Nephron (organoid): Measurements from ENCODE around the gene MUCL1.

ENCODE experiments used
- H3K27ac Mint-ChIP-seq, 3 experiments: 2 replicates each; pipeline ENCODE4 v1.8.0; 2020; ENCODE audit warnings: mixed read lengths in 3 of 3, mild to moderate bottlenecking in 2 of 3, moderate library complexity in 1 of 3
- H3K27me3 Mint-ChIP-seq: 2 replicates; pipeline ENCODE4 v1.8.0; 2021; ENCODE audit warnings: low read depth, mild to moderate bottlenecking, moderate library complexity, mixed read lengths
- H3K36me3 Mint-ChIP-seq: 2 replicates; pipeline ENCODE4 v1.8.0; 2020; ENCODE audit warnings: low read depth, mixed read lengths
- H3K4me1 Mint-ChIP-seq: 2 replicates; pipeline ENCODE4 v1.8.0; 2020; ENCODE audit warnings: mixed read lengths
- H3K4me3 Mint-ChIP-seq, 3 experiments: 2 replicates each; pipeline ENCODE4 v1.8.0; 2020; ENCODE audit warnings: mild to moderate bottlenecking in 3 of 3, mixed read lengths in 3 of 3, moderate library complexity in 2 of 3
- H3K9me3 Mint-ChIP-seq: 2 replicates; pipeline ENCODE4 v1.8.0; 2020; ENCODE audit warnings: mixed read lengths
- TF ChIP-seq, protein P1 (sequence below), 3 experiments: fragments of 200-600 bp; sonication (generic); IDR thresholded peaks; one replicate each; pipeline ENCODE4 v1.5.0; 2021; ENCODE audit warnings: antibody characterized with exemption in 3 of 3; ENCODE audit not compliant: unreplicated experiment in 3 of 3

MUCL1 gene, protein sequence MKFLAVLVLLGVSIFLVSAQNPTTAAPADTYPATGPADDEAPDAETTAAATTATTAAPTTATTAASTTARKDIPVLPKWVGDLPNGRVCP

DNA sequence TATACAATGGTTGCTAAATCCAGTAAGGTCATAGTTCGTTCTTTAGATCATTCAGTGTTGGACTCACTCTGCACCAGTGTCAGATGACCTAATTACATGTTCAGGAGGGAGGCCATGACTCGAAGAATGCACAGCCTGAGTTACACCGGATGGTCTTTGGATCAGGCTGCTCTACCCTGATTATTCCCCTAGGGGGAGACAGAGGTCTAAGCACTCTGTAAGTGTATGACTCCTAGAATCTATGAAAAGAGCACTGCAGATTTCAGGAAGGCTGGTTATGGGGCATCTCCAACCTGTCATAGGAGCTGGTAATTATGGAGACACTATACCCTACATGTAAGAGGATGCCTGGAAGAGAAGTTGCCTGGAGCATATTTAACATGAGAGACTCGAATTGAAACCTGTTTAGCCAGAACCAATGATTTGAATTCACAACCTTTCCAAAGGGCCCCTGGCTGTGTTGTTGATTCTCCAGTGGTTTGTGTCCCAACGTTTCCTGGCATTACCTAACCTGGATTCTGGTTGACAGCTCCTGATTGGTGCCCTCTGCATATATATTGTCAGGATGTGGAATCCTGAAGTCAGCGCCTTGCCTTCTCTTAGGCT, at the start of gene MUCL1:
Gene MUCL1 (plus strand): TSS at position 584 of the 606 bp plus-strand sequence. CDS start 67 bp downstream, outside the sequence.
- Mint-ChIP-seq H3K36me3 (no peaks in the 10 kb centered on the region), H3K27ac (no peak within 1 kb of the TSS), H3K4me3 (no peak within 1 kb of the TSS), H3K4me1 (no peaks in the 10 kb centered on the region), H3K27me3 (no peaks in the 10 kb centered on the region), H3K9me3 (peaks cover 4% of the 10 kb centered on the region)
- TF ChIP-seq, protein P1, sequence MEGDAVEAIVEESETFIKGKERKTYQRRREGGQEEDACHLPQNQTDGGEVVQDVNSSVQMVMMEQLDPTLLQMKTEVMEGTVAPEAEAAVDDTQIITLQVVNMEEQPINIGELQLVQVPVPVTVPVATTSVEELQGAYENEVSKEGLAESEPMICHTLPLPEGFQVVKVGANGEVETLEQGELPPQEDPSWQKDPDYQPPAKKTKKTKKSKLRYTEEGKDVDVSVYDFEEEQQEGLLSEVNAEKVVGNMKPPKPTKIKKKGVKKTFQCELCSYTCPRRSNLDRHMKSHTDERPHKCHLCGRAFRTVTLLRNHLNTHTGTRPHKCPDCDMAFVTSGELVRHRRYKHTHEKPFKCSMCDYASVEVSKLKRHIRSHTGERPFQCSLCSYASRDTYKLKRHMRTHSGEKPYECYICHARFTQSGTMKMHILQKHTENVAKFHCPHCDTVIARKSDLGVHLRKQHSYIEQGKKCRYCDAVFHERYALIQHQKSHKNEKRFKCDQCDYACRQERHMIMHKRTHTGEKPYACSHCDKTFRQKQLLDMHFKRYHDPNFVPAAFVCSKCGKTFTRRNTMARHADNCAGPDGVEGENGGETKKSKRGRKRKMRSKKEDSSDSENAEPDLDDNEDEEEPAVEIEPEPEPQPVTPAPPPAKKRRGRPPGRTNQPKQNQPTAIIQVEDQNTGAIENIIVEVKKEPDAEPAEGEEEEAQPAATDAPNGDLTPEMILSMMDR (IDR thresholded peaks at IDR 0.05; ENCODE audit: unreplicated experiment in 3 of 3), result peak; percentile 46 to 70 (median 55)

DNA sequence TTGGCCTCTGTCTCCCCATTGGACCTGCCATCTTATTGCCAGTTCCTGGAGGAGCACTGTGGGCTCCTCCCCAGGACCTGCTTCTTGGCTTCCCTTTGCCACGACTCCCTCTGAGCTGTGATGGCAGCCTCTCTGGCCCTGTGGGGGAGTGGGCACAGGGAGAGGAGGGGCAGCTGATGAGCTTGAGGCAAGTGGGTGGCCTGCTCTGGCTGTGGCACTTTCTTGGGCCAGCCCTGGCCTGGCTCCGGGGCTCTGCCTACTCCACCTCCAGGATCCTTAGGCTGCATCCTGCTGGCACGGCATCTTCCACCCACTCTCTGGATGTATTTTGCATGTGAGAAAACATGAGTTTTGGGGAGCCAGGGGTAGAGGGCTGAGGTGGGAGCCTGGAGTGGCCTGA, 32.6 kb upstream of the MUCL1 start:
- no peak overlapping the region for H3K27ac Mint-ChIP-seq
- H3K9me3 Mint-ChIP-seq, result peaks cover 24% of the 10 kb centered on the region
- no peaks in the 10 kb centered on the region for H3K36me3 Mint-ChIP-seq
- H3K4me3 Mint-ChIP-seq, result no peak overlapping the region
- TF ChIP-seq, protein P1 (IDR thresholded peaks at IDR 0.05; ENCODE audit: unreplicated experiment in 3 of 3), result no peak
- H3K4me1 Mint-ChIP-seq, result no peaks in the 10 kb centered on the region
- no peaks in the 10 kb centered on the region for H3K27me3 Mint-ChIP-seq

DNA sequence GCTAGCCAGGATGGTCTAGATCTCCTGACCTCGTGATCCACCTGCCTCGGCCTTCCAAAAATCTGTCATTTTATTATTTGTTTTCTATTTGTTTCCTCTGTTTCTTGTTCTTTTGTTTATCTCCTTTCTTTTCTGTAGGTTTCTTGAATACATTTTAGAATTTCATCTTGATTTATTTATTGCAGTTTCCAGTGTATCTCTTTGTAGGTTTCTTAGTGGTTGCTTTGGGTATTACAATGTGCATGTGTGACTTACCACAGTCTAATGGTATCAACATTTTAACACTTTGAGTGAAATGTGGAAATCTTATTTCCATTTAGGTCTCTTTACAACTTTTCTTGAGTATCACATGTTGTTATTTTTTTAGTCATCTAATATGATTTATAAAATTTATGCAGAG, 29.9 kb upstream of the MUCL1 start:
- Mint-ChIP-seq H3K9me3 (peaks cover 15% of the 10 kb centered on the region), H3K4me3 (no peak overlapping the region), H3K27me3 (no peaks in the 10 kb centered on the region), H3K36me3 (no peaks in the 10 kb centered on the region), H3K27ac (no peak overlapping the region), H3K4me1 (no peaks in the 10 kb centered on the region)
- TF ChIP-seq, protein P1 (IDR thresholded peaks at IDR 0.05; ENCODE audit: unreplicated experiment in 3 of 3), result peak in 1 of 3 experiments; percentile 15

DNA sequence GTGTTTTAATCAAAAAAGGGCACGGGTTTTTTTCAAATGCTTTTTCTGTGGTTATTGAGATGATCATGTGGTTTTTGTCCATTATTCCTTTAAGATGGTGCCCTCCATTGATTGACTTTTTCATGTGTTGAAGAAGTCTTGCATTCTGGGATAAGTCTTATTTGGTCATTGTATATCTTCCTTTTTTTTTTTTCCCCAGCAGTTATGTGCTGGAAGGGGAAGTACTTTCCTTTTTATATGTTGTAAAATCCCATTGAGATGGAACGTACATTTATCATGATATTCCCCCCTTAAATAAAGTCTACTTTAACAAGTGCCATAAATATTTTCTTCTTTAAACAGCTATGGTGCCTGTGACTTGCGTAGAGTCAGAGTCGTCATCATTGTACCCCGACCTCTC, 24.8 kb upstream of the MUCL1 start:
- no peak overlapping the region for H3K4me3 Mint-ChIP-seq
- no peaks in the 10 kb centered on the region for H3K27me3 Mint-ChIP-seq
- no peaks in the 10 kb centered on the region for H3K9me3 Mint-ChIP-seq
- H3K27ac Mint-ChIP-seq, result no peak overlapping the region
- no peaks in the 10 kb centered on the region for H3K36me3 Mint-ChIP-seq
- TF ChIP-seq, protein P1 (IDR thresholded peaks at IDR 0.05; ENCODE audit: unreplicated experiment in 3 of 3), result no peak
- H3K4me1 Mint-ChIP-seq, result no peaks in the 10 kb centered on the region

DNA sequence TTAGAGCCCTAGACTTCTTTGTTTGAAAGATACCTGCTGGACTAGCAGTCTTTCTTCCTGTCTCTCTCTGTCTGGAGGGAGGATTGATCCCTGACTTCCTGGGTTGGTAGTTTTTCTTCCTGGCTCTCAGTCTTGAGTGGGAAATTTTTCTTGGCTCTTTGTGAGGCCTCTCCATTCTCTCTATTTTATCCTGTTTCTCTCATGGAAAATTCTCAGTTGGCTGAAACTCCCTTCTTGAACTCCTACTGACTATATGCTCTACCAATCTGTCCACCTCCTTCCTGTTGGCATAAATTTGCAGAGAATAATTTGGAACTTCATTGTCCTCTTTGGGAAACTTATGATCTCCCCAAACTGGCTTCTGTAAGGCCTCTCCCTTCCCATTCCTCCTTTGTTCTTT, 24.1 kb upstream of the MUCL1 start:
- no peak overlapping the region for H3K4me3 Mint-ChIP-seq
- H3K9me3 Mint-ChIP-seq, result no peaks in the 10 kb centered on the region
- H3K36me3 Mint-ChIP-seq, result no peaks in the 10 kb centered on the region
- no peaks in the 10 kb centered on the region for H3K27me3 Mint-ChIP-seq
- no peak overlapping the region for H3K27ac Mint-ChIP-seq
- TF ChIP-seq, protein P1 (IDR thresholded peaks at IDR 0.05; ENCODE audit: unreplicated experiment in 3 of 3), result no peak
- H3K4me1 Mint-ChIP-seq, result no peaks in the 10 kb centered on the region

DNA sequence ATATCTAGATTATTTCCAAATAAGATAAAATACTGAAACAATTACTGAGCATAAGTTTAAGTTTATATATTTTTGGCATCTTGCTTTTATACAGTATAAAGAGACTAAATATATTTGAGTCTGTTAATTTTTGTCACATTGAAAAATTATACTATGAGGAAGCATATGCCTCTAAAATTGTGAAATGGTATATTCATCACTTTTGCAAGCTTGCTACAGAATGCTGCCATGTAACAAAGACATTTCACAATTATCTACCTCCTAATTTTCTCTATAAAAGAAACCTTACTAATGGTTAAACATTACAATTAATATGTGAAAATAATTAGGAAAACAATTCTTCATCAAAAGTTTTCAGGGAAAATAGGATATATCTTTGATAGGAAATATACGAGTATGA, 22.7 kb upstream of the MUCL1 start:
- Mint-ChIP-seq H3K9me3 (no peaks in the 10 kb centered on the region), H3K4me3 (no peak overlapping the region), H3K4me1 (no peaks in the 10 kb centered on the region), H3K36me3 (no peaks in the 10 kb centered on the region), H3K27ac (no peak overlapping the region), H3K27me3 (no peaks in the 10 kb centered on the region)
- TF ChIP-seq, protein P1 (IDR thresholded peaks at IDR 0.05; ENCODE audit: unreplicated experiment in 3 of 3), result no peak
